ENCODE results near the gene ABHD17A. TPM values are rescaled to one million over a fixed set of nuclear protein-coding genes. Genes with fewer than 3 reads are reported as not detected.

Gene ABHD17A
- total and polyA plus RNA-seq, 9 of the 15 experiments (the other 6 are each of a cell fraction or from before 2014, with no cell fraction given): 0.04 to 135 (median 21.8) TPM; not detected in 1

- Histone ChIP-seq H3K36me3 (ENCODE audit: control insufficient read depth, insufficient read depth, low read length) (no peaks in the 10 kb centered on the region), H3K27me3 (ENCODE audit: control insufficient read depth in 2 of 2, insufficient read depth in 2 of 2, low read length in 2 of 2) (no peaks in the 10 kb centered on the region), H3K9me1 (ENCODE audit: control insufficient read depth, insufficient read depth, low read length) (no peaks in the 10 kb centered on the region), H3K4me2 (ENCODE audit: insufficient read depth, low read length) (no peak overlapping the region), H4K20me1 (replicated peaks; ENCODE audit: control insufficient read depth, insufficient read depth, low read length) (no peaks in the 10 kb centered on the region), H2AFZ (ENCODE audit: low read depth, low read length) (no peak overlapping the region), H3K9ac (ENCODE audit: insufficient read depth in 1 of 2, low read depth in 2 of 2, low read length in 2 of 2) (peak overlapping the region in 1 of 2 experiments; percentile 13; a peak in 1 of 4 replicates), H3K79me2 (ENCODE audit: control insufficient read depth, insufficient read depth, low read length) (no peaks in the 10 kb centered on the region), H3K4me3 (no peak overlapping the region), H3K9me3 (replicated peaks; ENCODE audit: control insufficient read depth, insufficient read depth, low read depth, low read length) (peaks cover 2% of the 10 kb centered on the region; the same call in 1 of the 2 replicates), H3K27ac (ENCODE audit: extremely low read depth, low read depth, low read length) (no peak overlapping the region), H3K4me1 (replicated peaks in 1 of 2; ENCODE audit: control insufficient read depth in 2 of 2, insufficient read depth in 2 of 2, low read length in 2 of 2) (peaks cover 13 to 41% of the 10 kb centered on the region in 2 experiments; a peak in 4 of 5 replicates)
- intact Hi-C loops (cut with micrococcal nuclease): no loop called here
- POLR2A ChIA-PET: interaction anchor here (1.6 kb wide), 1 partner anchor 17 kb away, joined by 4 read pairs; no protein-coding TSS in a partner anchor
- 8% methylated on average over 4 of the region's 7 CpGs for WGBS (ENCODE audit: insufficient coverage, low coverage, missing lambda C conversion rate)
- DNase-seq (ENCODE audit: extremely low read depth in 1 of 4, low spot score in 3 of 4) (no peak), ATAC-seq (no peak), FAIRE-seq (no peak)
- CTCF ChIA-PET (ENCODE audit: low intra/inter-chr PET ratio): no interaction called here
- TF ChIP-seq, protein P1, sequence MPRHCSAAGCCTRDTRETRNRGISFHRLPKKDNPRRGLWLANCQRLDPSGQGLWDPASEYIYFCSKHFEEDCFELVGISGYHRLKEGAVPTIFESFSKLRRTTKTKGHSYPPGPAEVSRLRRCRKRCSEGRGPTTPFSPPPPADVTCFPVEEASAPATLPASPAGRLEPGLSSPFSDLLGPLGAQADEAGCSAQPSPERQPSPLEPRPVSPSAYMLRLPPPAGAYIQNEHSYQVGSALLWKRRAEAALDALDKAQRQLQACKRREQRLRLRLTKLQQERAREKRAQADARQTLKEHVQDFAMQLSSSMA (CRISPR knock-in tag; IDR thresholded peaks at IDR 0.05): no peak
- TF ChIP-seq RB1 (IDR thresholded peaks at IDR 0.05; ENCODE audit: low read depth) (no peak), CREBBP (IDR thresholded peaks at IDR 0.05; ENCODE audit: low read depth, low read length) (no peak), OTX1 (CRISPR knock-in tag; IDR thresholded peaks at IDR 0.05) (no peak), ZNF174 (CRISPR knock-in tag; IDR thresholded peaks at IDR 0.05) (no peak), GABPA (tag; conservative IDR thresholded peaks at IDR 0.05; ENCODE audit: low read depth) (no peak), HOMEZ (CRISPR knock-in tag; IDR thresholded peaks at IDR 0.05) (no peak), TFAP4 (CRISPR knock-in tag; IDR thresholded peaks at IDR 0.05; ENCODE audit: borderline replicate concordance) (no peak), CEBPG (CRISPR knock-in tag; IDR thresholded peaks at IDR 0.05) (no peak), CEBPG (tag; conservative IDR thresholded peaks at IDR 0.05 in 1 of 2, IDR thresholded peaks at IDR 0.05 in 1 of 2) (no peak), PREB (CRISPR knock-in tag; IDR thresholded peaks at IDR 0.05) (no peak)
- TF ChIP-seq, protein P2, sequence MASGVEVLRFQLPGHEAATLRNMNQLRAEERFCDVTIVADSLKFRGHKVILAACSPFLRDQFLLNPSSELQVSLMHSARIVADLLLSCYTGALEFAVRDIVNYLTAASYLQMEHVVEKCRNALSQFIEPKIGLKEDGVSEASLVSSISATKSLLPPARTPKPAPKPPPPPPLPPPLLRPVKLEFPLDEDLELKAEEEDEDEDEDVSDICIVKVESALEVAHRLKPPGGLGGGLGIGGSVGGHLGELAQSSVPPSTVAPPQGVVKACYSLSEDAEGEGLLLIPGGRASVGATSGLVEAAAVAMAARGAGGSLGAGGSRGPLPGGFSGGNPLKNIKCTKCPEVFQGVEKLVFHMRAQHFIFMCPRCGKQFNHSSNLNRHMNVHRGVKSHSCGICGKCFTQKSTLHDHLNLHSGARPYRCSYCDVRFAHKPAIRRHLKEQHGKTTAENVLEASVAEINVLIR (CRISPR knock-in tag; IDR thresholded peaks at IDR 0.05): no peak
- TF ChIP-seq, protein P3, sequence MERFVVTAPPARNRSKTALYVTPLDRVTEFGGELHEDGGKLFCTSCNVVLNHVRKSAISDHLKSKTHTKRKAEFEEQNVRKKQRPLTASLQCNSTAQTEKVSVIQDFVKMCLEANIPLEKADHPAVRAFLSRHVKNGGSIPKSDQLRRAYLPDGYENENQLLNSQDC (CRISPR knock-in tag; IDR thresholded peaks at IDR 0.05): no peak
- in situ Hi-C loops (cut with MboI): no loop called here
- BruUV-seq (replicated peaks): no TSS peak
Measured at GRCh38 chr19:1933244-1933643, 47.9 kb upstream of the ABHD17A start.

Data from K562 (cell line).